Aorta (tissue), 5 donors: ENCODE results near the gene KIAA1671. TPM values are rescaled to one million over a fixed set of nuclear protein-coding genes. Genes with fewer than 3 reads are reported as not detected.

Source experiments
- ATAC-seq: fragments of 200-7000 bp; cut with Tn5 transposase; one replicate; pipeline ENCODE4 v1.9.1; 2022; ENCODE audit warnings: moderate library complexity; ENCODE audit not compliant: low FRiP score
- DNase-seq, 2 donors: peaks; one replicate each; pipeline ENCODE4 v3.0.0-alpha.2; 2020
- H3K27ac ChIP-seq, 2 donors: one replicate each; pipeline ENCODE4 v1.5.1; 2013; ENCODE audit warnings: low read length in 2 of 2, mild to moderate bottlenecking in 2 of 2, moderate library complexity in 2 of 2, control low read depth in 1 of 2, inconsistent platforms in 1 of 2, low read depth in 1 of 2
- H3K27me3 ChIP-seq, 2 donors: one replicate each; pipeline ENCODE4 v1.6.1; 2013; ENCODE audit warnings: control low read depth in 1 of 2, low read length in 1 of 2, mild to moderate bottlenecking in 1 of 2, moderate library complexity in 1 of 2; ENCODE audit not compliant: insufficient read depth in 2 of 2, control insufficient read depth in 1 of 2
- H3K36me3 ChIP-seq, 2 donors: one replicate each; pipeline ENCODE4 v1.6.1; 2013; ENCODE audit warnings: control low read depth in 1 of 2, low read length in 1 of 2, mild to moderate bottlenecking in 1 of 2; ENCODE audit not compliant: insufficient read depth in 2 of 2, control insufficient read depth in 1 of 2
- H3K4me1 ChIP-seq, 2 donors: one replicate each; pipeline ENCODE4 v1.6.1; 2013; ENCODE audit warnings: low read length in 2 of 2, control low read depth in 1 of 2, mild to moderate bottlenecking in 1 of 2, moderate library complexity in 1 of 2; ENCODE audit not compliant: insufficient read depth in 2 of 2, control insufficient read depth in 1 of 2
- H3K4me3 ChIP-seq, 2 donors: one replicate each; pipeline ENCODE4 v1.5.1; 2013; ENCODE audit warnings: low read length in 2 of 2, control low read depth in 1 of 2, mild to moderate bottlenecking in 1 of 2
- H3K9me3 ChIP-seq: one replicate; pipeline ENCODE4 v1.6.1; 2013; ENCODE audit warnings: mild to moderate bottlenecking, low read length; ENCODE audit not compliant: control insufficient read depth
- WGBS, 2 donors: extraction: QIAGEN DNeasy Blood & Tissue Kit; methylation state at CpG; one replicate each; pipeline ENCODE4 v1.1.7; 2013; 5-methylcytosine and 5-hydroxymethylcytosine counted together
- intact Hi-C, 2 donors: fragments of 100-400 bp; cut with DNase I; formaldehyde crosslinking; loops; one replicate each; pipeline versions ENCODE4 v1.14.2 to v1.15.0; 2022
- polyA plus RNA-seq, 2 donors: library from polyadenylated mRNA; stranded (reverse); fragments of 200-250 nt; gene quantifications; one replicate each; pipeline ENCODE4 v1.2.3, GENCODE V29; 2013
- total RNA-seq, 2 donors: library from RNA; stranded (reverse); fragmentation: NEBNext Ultra II Directional; extraction: Animal tissue kit (Norgen Biotek cat#: 25700); gene quantifications; one replicate each; pipeline ENCODE4 v1.2.1, GENCODE V29; 2021
- donor health status: healthy with polysubstance abuse.
- donor health status: Bipolar disorder and iron deficiency.
- donor health status: DM: no; HTN: no; CAD: no.
- donor health status: DM: no; HTN: no; CAD: no.
- donor health status: DM: yes; HTN: yes; CAD: no.

KIAA1671 gene
- total and polyA plus RNA-seq, 4 donors = 11.5 to 93.3 (median 36.2) TPM

- 27 to 30% methylated on average over 20 of the region's 20 CpGs for WGBS, 2 donors
- intact Hi-C loops = loop anchor here (5.0 kb wide), 2 partner anchors 35 to 45 kb away; no protein-coding TSS in a partner anchor
- DNase-seq (no peak), ATAC-seq (no peak)
- no peaks in the 10 kb centered on the region for H3K4me1 ChIP-seq
- H3K9me3 ChIP-seq = no peaks in the 10 kb centered on the region
- H3K36me3 ChIP-seq = no peaks in the 10 kb centered on the region
- peak overlapping the region in 1 of 2 donors; percentile 87 for H3K27ac ChIP-seq
- H3K4me3 ChIP-seq = peak overlapping the region in 1 of 2 donors; percentile 57
- H3K27me3 ChIP-seq = no peaks in the 10 kb centered on the region
Observed at GRCh38 chr22:25112538-25113253, 160.2 kb downstream of the KIAA1671 start.

- intact Hi-C loops = loop anchor here (5.0 kb wide), 2 partner anchors 36 to 46 kb away; no protein-coding TSS in a partner anchor
- DNase-seq (peak in 1 of 2 donors; percentile 65), ATAC-seq (no peak)
- 17 to 19% methylated on average over 7 of the region's 7 CpGs for whole genome bisulfite sequencing, 2 donors
- H3K4me3 ChIP-seq = no peak overlapping the region
- no peaks in the 10 kb centered on the region for H3K27me3 ChIP-seq
- H3K27ac ChIP-seq = peak overlapping the region in 1 of 2 donors; percentile 87
- H3K9me3 ChIP-seq = no peaks in the 10 kb centered on the region
- H3K4me1 ChIP-seq = no peaks in the 10 kb centered on the region
- no peaks in the 10 kb centered on the region for H3K36me3 ChIP-seq
Observed at GRCh38 chr22:25113316-25113721, 160.8 kb downstream of the KIAA1671 start.

GRCh38 chr22:25114369-25115362 lies 162.2 kb downstream of the KIAA1671 start:
- no peaks in the 10 kb centered on the region for H3K27me3 ChIP-seq
- DNase-seq (no peak), ATAC-seq (no peak)
- H3K4me3 ChIP-seq = no peak overlapping the region
- 58 to 63% methylated on average over 17 of the region's 17 CpGs for WGBS, 2 donors
- intact Hi-C loops = loop anchor here (5.0 kb wide), 2 partner anchors 37 to 47 kb away; no protein-coding TSS in a partner anchor
- no peaks in the 10 kb centered on the region for H3K36me3 ChIP-seq
- H3K4me1 ChIP-seq = no peaks in the 10 kb centered on the region
- H3K27ac ChIP-seq = no peak overlapping the region
- H3K9me3 ChIP-seq = no peaks in the 10 kb centered on the region

GRCh38 chr22:25119609-25120008 lies 167.1 kb downstream of the KIAA1671 start:
- 59 to 63% methylated on average over 2 of the region's 2 CpGs for WGBS, 2 donors
- ATAC-seq = no peak

GRCh38 chr22:25120093-25120561 lies 167.6 kb downstream of the KIAA1671 start:
- Histone ChIP-seq H3K9me3 (no peaks in the 10 kb centered on the region), H3K27ac (peak overlapping the region in 1 of 2 donors; percentile 7)
- intact Hi-C loops = no loop called here

More at GRCh38 chr22:25119609-25120008, 167.1 kb downstream of the KIAA1671 start:
- Histone ChIP-seq H3K27me3 (no peaks in the 10 kb centered on the region), H3K4me1 (peaks cover 0 to 4% of the 10 kb centered on the region in 2 donors), H3K9me3 (no peaks in the 10 kb centered on the region), H3K36me3 (peaks cover 0 to 2% of the 10 kb centered on the region in 2 donors), H3K4me3 (no peak overlapping the region), H3K27ac (no peak overlapping the region)
- DNase-seq = no peak
- intact Hi-C loops = no loop called here

GRCh38 chr22:25120761-25121212 lies 168.3 kb downstream of the KIAA1671 start:
- no peak for DNase-seq
- Histone ChIP-seq H3K27me3 (no peaks in the 10 kb centered on the region), H3K27ac (peak overlapping the region in 1 of 2 donors; percentile 5), H3K4me1 (peaks cover 0 to 4% of the 10 kb centered on the region in 2 donors), H3K36me3 (peaks cover 0 to 2% of the 10 kb centered on the region in 2 donors), H3K4me3 (no peak overlapping the region), H3K9me3 (no peaks in the 10 kb centered on the region)
- WGBS, 2 donors = 72 to 75% methylated on average over 12 of the region's 12 CpGs
- ATAC-seq = no peak
- intact Hi-C loops = no loop called here

More at GRCh38 chr22:25120093-25120561, 167.6 kb downstream of the KIAA1671 start:
- Histone ChIP-seq H3K4me3 (no peak overlapping the region), H3K36me3 (peaks cover 0 to 2% of the 10 kb centered on the region in 2 donors), H3K27me3 (no peaks in the 10 kb centered on the region), H3K4me1 (peaks cover 0 to 4% of the 10 kb centered on the region in 2 donors)
- WGBS, 2 donors = 8 to 12% methylated on average over 3 of the region's 3 CpGs
- ATAC-seq (peak; percentile 11), DNase-seq (no peak)

GRCh38 chr22:25122136-25122764 lies 169.7 kb downstream of the KIAA1671 start:
- no peak for ATAC-seq
- H3K9me3 ChIP-seq = no peaks in the 10 kb centered on the region
- intact Hi-C loops = no loop called here

GRCh38 chr22:25123677-25124076 lies 171.2 kb downstream of the KIAA1671 start:
- H3K4me1 ChIP-seq = peaks cover 0 to 4% of the 10 kb centered on the region in 2 donors
- H3K36me3 ChIP-seq = peaks cover 0 to 2% of the 10 kb centered on the region in 2 donors
- 89 to 91% methylated on average over 3 of the region's 3 CpGs for WGBS, 2 donors
- peak overlapping the region in 1 of 2 donors; percentile 22 for H3K27ac ChIP-seq
- ATAC-seq = no peak
- no peak overlapping the region for H3K4me3 ChIP-seq
- H3K27me3 ChIP-seq = no peaks in the 10 kb centered on the region
- intact Hi-C loops = no loop called here
- DNase-seq = no peak
- no peaks in the 10 kb centered on the region for H3K9me3 ChIP-seq

More at GRCh38 chr22:25122136-25122764, 169.7 kb downstream of the KIAA1671 start:
- no peak overlapping the region for H3K27ac ChIP-seq
- no peak overlapping the region for H3K4me3 ChIP-seq
- H3K36me3 ChIP-seq = peaks cover 0 to 2% of the 10 kb centered on the region in 2 donors
- H3K4me1 ChIP-seq = peaks cover 0 to 4% of the 10 kb centered on the region in 2 donors
- DNase-seq = no peak
- no peaks in the 10 kb centered on the region for H3K27me3 ChIP-seq
- 92% methylated on average over 14 of the region's 14 CpGs for WGBS, 2 donors
